ENCODE measurements around the gene NEK4.

NEK4 gene

DNA sequence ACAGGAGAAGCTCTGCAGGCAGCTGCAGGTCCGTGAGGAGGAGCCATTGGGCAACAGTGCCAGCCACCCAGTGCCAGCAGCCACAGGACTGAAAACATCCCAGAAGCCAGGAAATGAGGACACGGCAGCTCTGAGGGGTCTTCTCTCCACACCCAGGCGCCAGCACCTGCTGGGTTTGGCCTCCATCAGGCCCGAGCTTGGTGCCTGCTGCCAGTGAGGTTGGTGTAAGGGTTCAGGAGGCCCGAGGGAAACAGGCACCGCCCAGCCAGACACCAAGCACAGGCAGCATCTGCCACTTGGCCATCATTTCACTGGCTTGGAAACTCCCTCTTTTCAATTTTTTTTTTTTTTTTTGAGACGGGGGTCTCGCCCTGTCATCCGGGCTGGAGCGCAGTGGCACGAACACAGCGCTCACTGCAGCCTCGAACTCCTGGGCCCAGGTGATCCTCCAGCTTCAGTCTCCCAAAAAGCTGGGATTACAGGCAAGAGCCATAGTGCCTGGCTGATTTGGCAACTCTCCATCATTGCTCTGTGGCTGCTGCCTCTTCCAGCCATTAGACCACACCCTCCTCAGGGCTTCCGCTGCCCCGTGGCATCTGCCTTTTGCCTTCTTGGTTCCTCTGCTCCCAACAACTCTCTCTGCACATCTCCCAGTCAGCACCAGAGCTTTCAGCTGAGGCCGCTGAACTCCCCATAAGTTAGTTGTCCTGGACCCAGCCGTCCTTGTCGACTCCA, 22.4 kb upstream of the NEK4 start:
- no peak for DNase-seq (ENCODE audit: low read depth)

DNA sequence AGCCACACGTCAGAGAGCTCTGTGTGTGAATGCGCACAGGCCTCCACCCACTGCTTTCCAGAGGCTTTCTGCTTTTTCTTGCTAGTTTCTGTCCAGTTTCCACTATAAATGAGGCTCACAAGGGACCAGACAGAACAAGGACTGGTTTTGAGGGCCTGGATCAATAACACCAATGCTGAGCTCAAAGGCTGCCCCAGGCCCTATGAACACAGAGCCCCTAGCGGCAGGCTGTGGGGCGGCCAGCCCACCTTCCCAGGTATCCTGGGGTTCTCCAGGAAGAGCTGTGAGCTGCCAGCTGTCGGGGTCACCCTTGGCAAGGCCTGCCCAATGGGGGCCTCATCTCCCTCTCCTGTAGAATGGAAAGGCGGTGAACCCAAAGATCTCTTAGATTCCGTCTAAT, 21.7 kb upstream of the NEK4 start:
- DNase-seq (ENCODE audit: low read depth): no peak

DNA sequence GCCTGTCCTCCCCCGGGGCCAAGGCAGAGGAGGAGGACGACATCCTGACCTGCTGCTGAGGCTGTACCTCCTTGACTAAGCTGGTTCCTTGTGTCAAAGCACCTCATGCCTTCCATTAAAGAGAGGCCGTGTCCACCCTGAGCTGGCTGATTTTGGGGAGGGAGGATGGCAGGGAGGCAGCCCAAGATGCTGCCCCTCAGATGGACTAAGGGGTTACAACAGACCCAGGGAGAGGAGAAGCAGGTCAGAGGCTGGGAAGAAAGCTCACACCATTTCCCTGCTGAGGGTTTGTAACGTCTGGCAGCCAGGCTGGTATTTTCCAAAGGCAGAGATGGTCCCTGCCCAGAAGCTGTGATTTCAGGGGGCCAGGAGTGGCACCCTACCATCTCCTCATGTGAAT, 21.2 kb upstream of the NEK4 start:
- no peak for DNase-seq (ENCODE audit: low read depth)

DNA sequence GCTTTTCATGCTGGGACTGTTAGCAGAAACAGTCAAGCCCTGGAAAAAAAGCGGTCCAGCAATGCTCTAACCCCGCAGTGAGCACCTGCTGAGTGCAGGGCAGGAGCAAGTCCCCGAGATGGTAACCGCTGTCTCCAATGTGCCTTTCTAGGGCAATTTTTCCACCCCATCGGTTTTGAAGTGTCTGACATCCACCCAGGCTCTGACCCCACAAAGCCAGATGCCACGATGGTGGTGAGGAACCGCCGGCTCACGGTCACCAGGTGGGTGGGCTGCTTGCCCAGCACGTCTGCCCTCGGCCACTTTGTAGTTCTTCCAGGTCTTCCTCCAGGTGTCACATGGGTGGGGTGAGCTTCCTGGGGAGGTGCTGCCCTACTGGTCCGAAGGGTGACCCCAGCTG, 20.6 kb upstream of the NEK4 start:
- DNase-seq (ENCODE audit: low read depth): no peak

DNA sequence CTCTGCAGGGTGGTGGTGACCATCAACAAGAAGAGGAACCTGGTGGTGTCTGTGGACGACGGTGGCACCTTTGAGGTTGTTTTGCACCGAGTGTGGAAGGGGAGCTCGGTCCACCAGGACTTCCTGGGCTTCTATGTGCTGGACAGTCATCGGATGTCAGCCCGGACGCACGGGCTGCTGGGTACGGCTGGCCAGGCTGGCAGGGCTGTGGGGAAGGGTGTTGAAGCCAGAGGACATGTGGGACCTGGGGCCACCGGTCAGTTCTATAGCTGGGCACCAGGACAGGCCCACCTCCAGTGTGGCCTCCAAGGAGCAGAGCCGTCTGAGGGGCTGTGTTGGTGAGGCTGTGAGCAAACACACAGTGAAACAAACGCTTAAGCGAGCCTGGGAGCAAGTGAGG, 20.0 kb upstream of the NEK4 start:
- no peak for DNase-seq (ENCODE audit: low read depth)

DNA sequence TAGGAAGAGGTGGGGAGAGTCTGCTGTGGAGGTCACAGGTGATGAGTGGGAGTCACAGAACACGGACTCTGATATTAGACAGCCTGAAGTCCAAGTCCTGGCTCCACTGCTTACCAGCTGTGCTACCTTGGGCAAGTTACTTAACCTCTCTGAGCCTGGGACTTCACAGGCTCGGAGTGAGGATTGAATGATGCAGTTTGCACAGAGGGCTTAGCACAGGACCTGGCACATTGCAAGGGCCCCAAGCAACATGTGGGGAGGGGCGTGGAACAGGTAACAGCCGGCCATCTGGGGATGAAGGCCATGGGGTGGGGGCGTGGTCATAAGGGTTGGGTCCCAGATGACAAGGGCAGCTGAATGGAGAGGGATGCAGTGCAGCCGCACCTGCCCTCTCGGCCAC, 19.6 kb upstream of the NEK4 start:
- DNase-seq (ENCODE audit: low read depth): no peak

DNA sequence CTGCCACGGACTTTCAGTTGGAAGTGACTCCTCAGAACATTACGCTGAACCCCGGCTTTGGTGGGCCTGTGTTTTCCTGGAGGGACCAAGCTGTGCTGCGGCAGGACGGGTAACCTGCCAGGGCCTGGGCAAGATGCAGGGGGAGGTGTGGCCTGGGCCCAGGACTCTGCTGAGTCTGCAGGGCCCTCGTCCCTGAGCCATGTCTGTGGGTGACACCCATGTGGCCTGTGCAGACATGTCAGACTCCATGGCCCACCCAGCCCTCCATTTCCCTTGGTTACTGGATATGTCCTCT, 19.0 kb upstream of the NEK4 start:
- no peak for DNase-seq (ENCODE audit: low read depth)

DNA sequence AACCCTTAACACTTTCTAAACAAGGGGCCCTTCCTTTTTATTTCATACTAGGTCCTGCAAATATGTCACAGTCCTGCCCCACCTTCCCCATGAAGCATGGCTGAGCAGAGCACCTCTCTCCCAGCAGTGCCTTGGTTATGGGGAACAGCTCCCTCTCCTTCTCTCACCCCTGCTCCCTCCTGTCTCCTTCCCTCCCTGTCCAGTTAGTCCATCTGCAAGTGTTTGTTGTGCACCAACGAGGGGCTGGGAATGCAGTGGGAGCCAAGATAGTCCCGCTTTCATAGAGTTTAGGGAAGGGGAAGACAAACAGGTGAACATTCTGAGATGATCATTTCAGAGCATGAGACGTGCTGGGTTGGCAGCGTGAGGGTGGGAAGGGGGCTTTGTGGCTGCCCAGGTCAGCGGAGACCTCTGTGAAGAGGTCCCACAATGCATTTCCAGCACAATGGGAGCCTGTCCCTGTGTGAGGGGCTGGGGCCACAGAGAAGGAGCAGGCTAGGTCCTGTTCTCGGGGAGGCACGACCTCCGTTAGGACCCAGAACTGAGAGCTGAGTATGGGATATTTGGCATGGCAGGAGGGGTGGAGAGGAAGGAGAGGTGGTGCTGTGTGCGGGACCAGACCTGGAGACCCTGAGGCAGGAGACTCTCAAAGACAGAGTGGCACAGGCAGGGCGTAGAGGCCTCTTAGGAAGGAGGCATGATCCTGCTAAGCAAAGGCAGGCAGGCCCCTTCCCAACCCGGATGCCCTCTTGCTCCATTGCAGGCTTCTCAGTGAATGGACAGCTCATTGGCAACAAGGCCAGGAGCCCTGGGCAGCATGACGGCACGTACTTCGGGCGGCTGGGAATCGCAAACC, 18.4 kb upstream of the NEK4 start:
- no peak for DNase-seq (ENCODE audit: low read depth)

DNA sequence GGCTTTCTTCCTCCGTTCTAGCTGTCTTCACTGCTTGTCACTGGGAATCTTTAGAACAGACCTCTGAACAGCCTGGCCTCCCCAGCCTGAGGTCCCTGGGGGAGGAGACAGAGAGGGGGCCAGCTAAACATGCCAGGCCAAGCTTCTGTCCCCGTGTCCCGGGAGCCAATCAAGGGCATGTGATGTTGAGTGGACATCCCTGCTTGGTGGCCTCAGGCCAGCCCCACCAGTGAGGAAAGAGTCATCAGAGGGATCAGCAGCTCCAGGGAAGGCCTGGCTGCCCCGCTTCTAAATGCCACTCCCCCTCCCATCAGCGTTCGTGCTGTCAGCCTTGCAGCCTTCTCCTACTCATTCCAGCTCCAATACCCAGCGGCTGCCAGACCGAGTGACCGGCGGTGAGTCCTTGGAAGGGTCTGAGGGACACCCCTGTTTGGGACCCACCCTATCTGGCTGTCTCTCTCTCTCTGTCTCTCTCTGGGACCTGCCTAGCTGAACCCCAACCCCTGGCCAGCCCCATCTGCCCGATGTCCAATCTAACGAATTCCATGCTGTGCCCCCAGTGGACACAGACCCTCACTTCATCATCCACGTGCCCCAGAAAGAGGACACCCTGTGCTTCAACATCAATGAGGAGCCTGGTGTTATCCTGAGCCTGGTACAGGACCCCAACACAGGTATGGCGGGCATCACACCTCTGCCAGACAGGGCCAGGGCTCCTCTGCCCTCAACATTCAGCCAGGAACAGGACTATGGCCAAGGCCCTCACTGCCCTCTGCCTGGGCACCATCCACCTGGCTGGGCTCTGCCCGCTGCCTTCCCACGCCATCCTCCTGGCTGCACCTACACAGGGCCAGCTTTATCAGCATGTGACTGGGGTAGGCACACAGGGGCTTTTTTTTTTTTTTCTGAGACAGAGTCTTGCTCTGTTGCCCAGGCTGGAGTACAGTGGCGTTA, 17.2 kb upstream of the NEK4 start:
- DNase-seq (ENCODE audit: low read depth): no peak

DNA sequence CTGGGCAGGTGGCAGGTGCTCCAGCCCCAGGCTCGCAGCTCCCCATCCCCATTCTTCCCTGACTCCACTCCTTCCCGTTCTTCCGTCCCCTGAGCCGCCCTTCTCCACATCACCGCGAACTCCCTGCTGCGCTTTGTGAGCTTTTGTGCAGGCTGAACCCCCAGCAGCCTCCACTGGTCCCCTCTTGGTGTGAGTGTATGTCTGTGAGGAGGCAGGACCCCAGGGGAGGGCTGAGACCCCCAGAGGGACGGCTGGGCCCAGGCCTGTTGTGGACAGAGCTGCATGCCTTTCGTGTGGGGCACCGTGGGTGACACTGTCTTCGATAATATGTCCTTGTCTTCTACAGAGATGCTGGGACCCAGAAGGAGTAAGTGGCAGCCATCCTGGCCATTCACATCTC, 16.5 kb upstream of the NEK4 start:
- no peak for DNase-seq (ENCODE audit: low read depth)

DNA sequence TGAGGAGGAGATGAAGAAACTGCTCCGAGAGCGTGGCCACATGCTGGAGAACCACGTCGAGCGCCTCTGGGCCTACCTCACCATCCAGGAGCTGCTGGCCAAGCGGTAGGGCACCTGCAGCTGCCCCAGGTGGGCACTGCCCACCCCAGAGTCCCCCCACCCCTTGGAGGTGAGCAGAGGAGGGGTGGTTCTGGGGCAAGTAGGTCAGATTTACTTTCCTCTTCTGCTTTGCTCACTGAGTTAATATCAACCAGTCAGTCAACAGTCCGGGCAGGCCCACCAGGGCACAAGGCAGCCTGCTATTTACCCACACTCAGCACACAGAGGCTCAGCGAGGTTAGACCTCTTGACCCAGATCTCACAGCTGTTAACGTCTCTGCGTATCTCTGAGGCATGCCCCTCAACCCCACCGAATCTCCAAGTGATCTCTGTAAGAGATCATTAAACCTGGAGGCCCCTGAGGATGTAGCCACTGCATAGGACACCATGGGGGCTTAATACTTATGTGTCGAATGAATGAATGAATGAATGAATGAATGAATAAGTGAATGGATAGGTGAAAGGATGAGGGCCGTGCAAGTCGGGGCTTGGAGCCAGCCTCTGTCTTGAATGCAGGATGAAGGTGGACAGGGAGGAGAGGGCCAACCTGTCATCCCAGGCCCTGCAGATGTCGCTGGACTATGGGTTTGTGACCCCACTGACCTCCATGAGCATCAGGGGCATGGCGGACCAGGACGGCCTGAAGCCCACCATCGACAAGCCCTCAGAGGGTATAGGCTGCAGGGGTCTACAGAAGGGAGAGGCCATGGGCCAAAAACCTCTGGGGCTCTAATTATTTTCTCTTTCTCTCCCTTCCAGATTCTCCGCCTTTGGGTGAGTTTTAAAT, 15.8 kb upstream of the NEK4 start:
- no peak for DNase-seq (ENCODE audit: low read depth)

DNA sequence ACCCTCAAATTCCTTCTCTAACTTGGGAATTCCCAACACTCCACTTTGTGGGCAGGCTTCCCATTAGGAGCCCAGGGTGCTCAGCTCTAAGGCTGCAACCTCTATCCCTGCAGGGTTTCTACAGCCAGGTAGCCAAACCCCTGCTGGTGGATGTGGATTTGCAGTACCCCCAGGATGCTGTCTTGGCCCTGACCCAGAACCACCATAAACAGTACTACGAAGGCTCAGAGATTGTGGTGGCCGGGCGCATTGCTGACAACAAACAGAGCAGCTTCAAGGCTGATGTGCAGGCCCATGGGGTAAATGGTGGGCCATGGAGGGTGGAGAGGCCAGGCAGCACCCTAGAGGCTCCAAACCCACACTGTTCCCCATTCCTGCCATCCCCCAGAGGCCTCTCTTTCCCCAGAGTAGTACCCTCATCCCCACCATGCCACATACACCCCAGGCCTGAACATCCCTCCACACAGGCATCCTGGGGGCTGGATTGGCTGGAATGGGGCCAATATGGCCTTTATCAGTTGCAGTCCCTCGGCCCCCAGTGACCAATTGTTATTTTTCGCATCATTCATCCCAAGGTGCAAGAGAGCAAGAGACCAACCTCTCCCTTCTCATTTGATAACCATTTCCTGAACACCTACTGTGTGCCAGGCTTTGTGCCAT, 14.3 kb upstream of the NEK4 start:
- no peak for DNase-seq (ENCODE audit: low read depth)

DNA sequence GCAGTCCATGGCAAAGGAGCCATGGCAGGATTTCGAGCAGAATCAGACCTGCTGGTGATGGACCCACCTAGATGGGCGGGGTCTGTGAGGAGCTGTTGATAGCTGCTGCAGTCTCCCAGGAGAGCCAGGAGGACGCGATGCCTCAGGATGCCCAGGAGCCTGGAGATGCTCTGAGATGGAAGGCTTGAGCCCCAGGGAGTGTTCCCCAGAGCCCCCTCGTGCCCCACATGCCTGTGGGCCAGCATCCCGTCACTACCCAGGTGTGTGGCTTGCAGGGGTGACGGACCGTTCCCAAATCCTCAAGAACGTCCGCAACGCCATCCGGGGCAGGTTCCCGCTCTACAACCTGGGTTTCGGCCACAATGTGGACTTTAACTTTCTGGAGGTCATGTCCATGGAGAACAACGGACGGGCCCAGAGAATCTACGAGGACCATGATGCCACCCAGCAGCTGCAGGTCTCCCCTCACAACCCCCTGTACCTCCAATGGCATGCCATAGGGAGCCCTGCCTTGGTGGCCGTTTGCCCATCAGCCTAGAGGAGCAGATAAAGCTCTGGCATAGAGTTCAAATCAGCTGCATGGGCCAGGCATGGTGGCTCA, 13.4 kb upstream of the NEK4 start:
- no peak for DNase-seq (ENCODE audit: low read depth)

DNA sequence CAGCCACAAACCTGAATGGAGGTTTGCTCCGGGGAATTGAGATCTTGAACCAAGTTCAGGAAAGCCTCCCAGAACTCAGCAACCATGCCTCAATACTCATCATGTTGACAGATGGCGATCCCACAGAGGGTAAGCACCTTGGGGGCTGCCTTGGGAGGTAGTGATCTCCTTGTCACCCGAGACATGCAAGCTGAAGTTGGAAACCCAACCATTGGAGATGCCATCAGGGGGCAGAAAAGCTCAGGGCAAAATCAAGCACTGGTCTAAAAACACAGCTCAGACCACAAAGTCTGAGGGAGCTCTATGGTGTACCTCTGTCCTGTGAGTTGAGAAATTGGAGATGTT, 12.4 kb upstream of the NEK4 start:
- DNase-seq (ENCODE audit: low read depth): no peak

DNA sequence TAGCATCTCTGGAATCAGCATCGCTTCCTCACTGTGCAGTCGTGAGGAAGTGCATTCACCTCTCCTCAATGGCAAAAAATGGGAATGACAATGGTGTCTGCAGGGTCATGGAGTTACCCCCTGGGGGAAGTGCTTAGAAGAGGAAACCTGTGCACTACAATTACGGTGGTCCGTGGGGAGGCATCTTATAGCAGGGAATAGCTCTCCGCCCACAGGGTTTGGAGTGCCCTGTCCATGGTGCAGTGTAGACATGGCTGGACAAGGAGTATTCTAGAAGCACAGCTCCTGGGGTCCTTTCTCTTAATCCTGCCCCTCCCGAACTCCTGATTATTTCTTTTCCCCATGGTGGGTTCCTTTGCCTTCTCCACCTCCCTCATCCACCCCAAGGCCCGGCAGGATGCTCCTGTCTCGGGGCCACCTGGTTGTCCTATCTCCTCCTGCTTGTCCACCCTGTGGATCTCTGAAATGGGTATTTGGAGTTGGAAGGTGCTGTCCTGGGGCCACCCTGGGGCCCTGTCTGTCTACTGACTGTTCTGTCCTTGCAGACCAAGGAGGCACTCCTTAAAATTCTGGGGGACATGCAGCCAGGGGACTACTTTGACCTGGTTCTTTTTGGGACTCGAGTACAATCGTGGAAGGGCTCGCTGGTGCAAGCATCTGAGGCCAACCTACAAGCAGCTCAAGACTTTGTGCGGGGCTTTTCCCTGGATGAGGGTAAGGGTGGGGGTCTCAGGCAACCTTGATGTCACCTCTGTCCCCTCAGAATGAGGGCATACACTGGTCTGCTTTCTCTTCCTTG, 11.9 kb upstream of the NEK4 start:
- no peak for DNase-seq (ENCODE audit: low read depth)

DNA sequence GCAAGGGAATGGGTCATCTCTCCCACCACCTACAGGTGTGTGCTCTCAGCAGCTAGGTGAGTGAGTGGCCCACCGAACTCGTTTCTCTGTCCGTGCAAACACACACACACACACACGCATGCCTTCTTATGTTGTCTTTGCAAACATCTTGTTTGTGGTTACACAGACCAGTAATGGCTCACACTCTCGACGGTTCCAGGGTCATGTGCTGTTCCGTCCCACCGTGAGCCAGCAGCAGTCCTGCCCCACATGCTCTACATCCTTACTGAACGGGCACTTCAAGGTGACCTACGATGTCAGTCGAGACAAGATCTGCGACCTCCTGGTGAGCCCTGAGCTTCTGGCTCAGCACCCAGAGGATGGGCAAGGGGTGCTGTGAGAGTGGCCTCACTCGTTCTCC, 11.0 kb upstream of the NEK4 start:
- no peak for DNase-seq (ENCODE audit: low read depth)

DNA sequence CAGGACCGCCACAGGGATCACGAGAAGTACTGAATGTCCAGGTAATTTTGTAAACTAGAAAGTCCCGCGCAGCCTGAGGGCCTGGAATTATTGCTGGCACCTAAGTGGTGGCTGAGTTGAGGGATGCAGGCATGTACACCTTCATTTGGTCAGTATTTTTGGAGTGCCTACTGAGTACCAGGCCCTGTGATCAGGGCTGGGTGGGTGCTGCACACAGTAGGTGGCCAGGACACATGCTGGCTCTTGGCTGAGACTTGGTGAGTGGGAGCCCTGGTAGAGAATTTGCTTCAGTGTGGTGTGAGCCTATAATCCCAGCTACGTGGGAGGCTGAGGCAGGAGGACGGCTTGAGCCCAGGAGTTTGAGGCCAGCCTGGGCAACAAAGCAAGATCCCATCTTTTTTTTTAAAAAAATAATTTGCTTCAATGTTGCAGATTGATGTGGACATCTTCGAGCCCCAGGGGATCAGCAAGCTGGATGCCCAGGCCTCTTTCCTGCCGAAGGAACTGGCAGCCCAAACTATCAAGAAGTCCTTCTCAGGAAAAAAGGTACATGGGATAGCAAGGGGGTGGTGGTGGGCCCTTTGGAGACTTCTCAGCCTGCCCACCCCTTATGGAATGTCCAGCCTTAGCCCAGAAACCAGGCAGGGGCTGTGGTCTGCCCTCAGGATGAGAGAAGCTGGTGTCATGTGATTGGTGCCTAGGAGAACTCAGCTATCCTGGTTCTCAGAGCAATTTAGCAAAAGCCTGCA, 9.3 kb upstream of the NEK4 start:
- DNase-seq (ENCODE audit: low read depth): no peak

DNA sequence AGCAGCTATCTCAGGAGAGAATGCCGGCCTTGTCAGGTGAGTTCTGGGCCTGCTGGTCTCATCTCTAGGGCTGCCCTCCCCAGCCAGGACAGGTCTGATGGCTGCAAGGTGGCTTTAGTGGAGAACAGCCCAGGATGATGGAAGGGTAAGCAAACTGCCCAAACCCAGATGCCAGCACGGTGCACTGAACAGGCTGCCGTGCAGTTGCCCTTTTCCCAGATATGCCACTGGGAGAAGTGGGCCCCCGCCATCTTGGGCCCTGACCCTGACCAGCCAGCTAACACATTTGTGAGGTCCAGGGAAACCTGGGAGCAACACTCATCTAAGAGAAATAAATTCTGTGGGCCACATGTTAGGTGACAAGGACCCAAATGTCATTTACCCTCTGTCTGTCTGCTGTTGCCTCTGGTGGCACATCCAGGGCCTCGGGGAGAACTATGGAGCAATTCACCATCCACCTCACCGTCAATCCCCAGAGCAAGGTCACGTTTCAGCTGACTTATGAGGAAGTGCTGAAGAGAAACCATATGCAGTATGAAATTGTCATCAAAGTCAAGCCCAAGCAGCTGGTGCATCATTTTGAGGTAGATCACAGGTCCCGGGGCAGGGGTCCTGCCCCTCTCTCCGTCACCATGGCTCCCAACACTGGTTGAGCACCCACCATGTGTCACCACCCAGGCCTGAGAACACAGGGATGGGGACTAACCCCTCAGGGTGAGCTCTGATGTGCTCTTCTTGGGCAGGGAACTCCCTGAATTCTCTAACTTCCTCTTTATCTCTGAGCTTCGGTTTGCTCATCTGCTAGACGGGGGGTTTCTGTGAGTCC, 8.5 kb upstream of the NEK4 start:
- DNase-seq (ENCODE audit: low read depth): no peak
